Stomach (tissue), 9 donors: Measurements from ENCODE around the gene TUBB2A. TPM values are rescaled to one million over a fixed set of nuclear protein-coding genes. Genes with fewer than 3 reads are reported as not detected.

ENCODE experiments used
- DNase-seq, 2 donors: peaks; one replicate each; pipeline versions ENCODE4 v3.0.0 to v3.0.0-alpha.2; 2013 to 2019
- H3K27ac ChIP-seq, 5 donors: fragments of 200-600 bp in 4 of 5; sonication (generic) in 4 of 5; one replicate each; pipeline ENCODE4 v1.5.1; 2013 to 2019; ENCODE audit warnings: mild to moderate bottlenecking in 1 of 5, moderate library complexity in 1 of 5
- H3K27me3 ChIP-seq, 3 donors: fragments of 200-600 bp; sonication (generic); one replicate each; pipeline ENCODE4 v1.5.1; 2017 to 2019; ENCODE audit warnings: mixed run types in 1 of 3
- H3K36me3 ChIP-seq, 4 donors: fragments of 200-600 bp; sonication (generic); 1 replicate in 3 of 4; 2 replicates in 1 of 4; pipeline ENCODE4 v1.5.1; 2016 to 2019
- H3K4me1 ChIP-seq, 4 donors: fragments of 200-600 bp; sonication (generic); one replicate each; pipeline ENCODE4 v1.5.1; 2016 to 2019
- H3K4me3 ChIP-seq, 4 donors: fragments of 200-600 bp; sonication (generic) in 3 of 4; one replicate each; pipeline ENCODE4 v1.5.1; 2016 to 2019; ENCODE audit warnings: mild to moderate bottlenecking in 1 of 4
- H3K9me3 ChIP-seq, 4 donors: fragments of 200-600 bp; sonication (generic); one replicate each; pipeline ENCODE4 v1.5.1; 2016 to 2019
- CTCF ChIP-seq, 7 experiments: fragments of 450-650 bp in 4 of 7; fragments of 200-600 bp in 3 of 7; sonication (generic) in 3 of 7; IDR thresholded peaks; one replicate each; pipeline ENCODE4 v1.5.1; 2016 to 2019; ENCODE audit warnings: antibody characterized with exemption in 7 of 7, control low read depth in 2 of 7, mild to moderate bottlenecking in 1 of 7
- EP300 ChIP-seq: sonication (generic); formaldehyde crosslinking; IDR thresholded peaks from one replicate; pipeline ENCODE4 v1.6.1; 2017; ENCODE audit warnings: antibody characterized with exemption
- POLR2A ChIP-seq, 4 donors: fragments of 450-650 bp; IDR thresholded peaks; one replicate each; pipeline ENCODE4 v1.6.1; 2016; ENCODE audit warnings: antibody characterized with exemption in 4 of 4, control low read depth in 2 of 4, mild to moderate bottlenecking in 1 of 4, moderate library complexity in 1 of 4
- POLR2AphosphoS5 ChIP-seq, 3 donors: sonication (generic); formaldehyde crosslinking; IDR thresholded peaks; one replicate each; pipeline ENCODE4 v1.6.1; 2016; ENCODE audit warnings: antibody characterized with exemption in 3 of 3
- WGBS, 5 donors: extraction: QIAGEN DNeasy Blood & Tissue Kit in 3 of 5; methylation state at CpG; one replicate each; pipeline versions ENCODE4 v1.1.5 to v1.1.7; 2013 to 2018; 5-methylcytosine and 5-hydroxymethylcytosine counted together
- intact Hi-C: fragments of 100-400 bp; cut with DNase I; formaldehyde crosslinking; loops from one replicate; pipeline ENCODE4 v1.15.1; 2023; ENCODE audit warnings: low total_unique reads
- polyA plus RNA-seq, 3 donors: library from polyadenylated mRNA; stranded (reverse); fragments of 200-250 nt; gene quantifications; one replicate each; pipeline ENCODE4 v1.2.3, GENCODE V29; 2013
- total RNA-seq, 5 donors: library from RNA; depleted of rRNA; stranded (reverse); fragments of >200 nt; gene quantifications; one replicate each; pipeline versions ENCODE4 v1.1.0 to v1.2.3, GENCODE V29; 2014 to 2016
- donor health status: healthy with polysubstance abuse.
- donor health status: Bipolar disorder and iron deficiency.
- donor health status: healthy.

The TUBB2A gene
- total and polyA plus RNA-seq, 8 donors: 6.7 to 96.9 (median 49.0) TPM

- TF ChIP-seq POLR2AphosphoS5 (IDR thresholded peaks at IDR 0.05) (no peak), CTCF (IDR thresholded peaks at IDR 0.05) (no peak), EP300 (no peak), POLR2A (IDR thresholded peaks at IDR 0.05) (no peak)
- Histone ChIP-seq H3K4me1 (peaks cover 0 to 14% (median 9%) of the 10 kb centered on the region in 4 donors), H3K9me3 (no peaks in the 10 kb centered on the region), H3K27me3 (no peaks in the 10 kb centered on the region), H3K27ac (no peak overlapping the region), H3K4me3 (no peak overlapping the region), H3K36me3 (peaks cover 13 to 59% (median 48%) of the 10 kb centered on the region in 4 donors)
- intact Hi-C loops: no loop called here
- no peak for DNase-seq
- 69 to 78% (median 71%) methylated on average over 5 of the region's 5 CpGs for WGBS, 5 donors
Measured at GRCh38 chr6:3151691-3152090, 5.7 kb downstream of the TUBB2A start.

GRCh38 chr6:3147914-3148757, 9.2 kb downstream of the TUBB2A start:
- no peaks in the 10 kb centered on the region for H3K27me3 ChIP-seq
- TF ChIP-seq EP300 (no peak), POLR2A (IDR thresholded peaks at IDR 0.05) (no peak)
- H3K27ac ChIP-seq: no peak overlapping the region
- no peak overlapping the region for H3K4me3 ChIP-seq
- no peaks in the 10 kb centered on the region for H3K9me3 ChIP-seq
- H3K4me1 ChIP-seq: no peaks in the 10 kb centered on the region
- no peak for DNase-seq
- 82 to 93% (median 92%) methylated on average over 6 of the region's 6 CpGs for WGBS, 5 donors
- peaks cover 1 to 60% (median 43%) of the 10 kb centered on the region in 4 donors for H3K36me3 ChIP-seq
- intact Hi-C loops: no loop called here

GRCh38 chr6:3144571-3144970, 12.8 kb downstream of the TUBB2A start:
- Histone ChIP-seq H3K36me3 (peaks cover 14 to 77% (median 61%) of the 10 kb centered on the region in 4 donors), H3K4me3 (no peak overlapping the region), H3K4me1 (peaks cover 0 to 3% (median 3%) of the 10 kb centered on the region in 4 donors), H3K27me3 (no peaks in the 10 kb centered on the region), H3K9me3 (no peaks in the 10 kb centered on the region), H3K27ac (no peak overlapping the region)
- WGBS, 5 donors: 78 to 85% (median 82%) methylated on average over 8 of the region's 8 CpGs
- intact Hi-C loops: no loop called here
- TF ChIP-seq EP300 (no peak), POLR2A (IDR thresholded peaks at IDR 0.05) (no peak), POLR2AphosphoS5 (IDR thresholded peaks at IDR 0.05) (no peak), CTCF (IDR thresholded peaks at IDR 0.05) (no peak)
- no peak for DNase-seq

- H3K27me3 ChIP-seq: no peaks in the 10 kb centered on the region
- H3K9me3 ChIP-seq: no peaks in the 10 kb centered on the region
- 78 to 91% (median 88%) methylated on average over 6 of the region's 6 CpGs for WGBS, 5 donors
- no peak overlapping the region for H3K4me3 ChIP-seq
- no peak overlapping the region for H3K27ac ChIP-seq
- H3K4me1 ChIP-seq: peaks cover 8 to 17% (median 16%) of the 10 kb centered on the region in 4 donors
- intact Hi-C loops: no loop called here
- TF ChIP-seq CTCF (IDR thresholded peaks at IDR 0.05): no peak
- TF ChIP-seq POLR2AphosphoS5 (IDR thresholded peaks at IDR 0.05): no peak
- no peak for TF ChIP-seq POLR2A (IDR thresholded peaks at IDR 0.05)
- TF ChIP-seq EP300: no peak
- peaks cover 14 to 76% (median 63%) of the 10 kb centered on the region in 4 donors for H3K36me3 ChIP-seq
- DNase-seq: no peak
Measured at GRCh38 chr6:3143158-3143557, 14.2 kb downstream of the TUBB2A start.

- intact Hi-C loops: no loop called here
- DNase-seq: no peak
- TF ChIP-seq POLR2AphosphoS5 (IDR thresholded peaks at IDR 0.05) (no peak), POLR2A (IDR thresholded peaks at IDR 0.05) (no peak), CTCF (IDR thresholded peaks at IDR 0.05) (no peak), EP300 (no peak)
- no peak overlapping the region for H3K4me3 ChIP-seq
- H3K27me3 ChIP-seq: no peaks in the 10 kb centered on the region
- H3K36me3 ChIP-seq: peaks cover 14 to 76% (median 61%) of the 10 kb centered on the region in 4 donors
- H3K27ac ChIP-seq: no peak overlapping the region
- H3K4me1 ChIP-seq: peaks cover 8 to 19% (median 16%) of the 10 kb centered on the region in 4 donors
- H3K9me3 ChIP-seq: no peaks in the 10 kb centered on the region
Measured at GRCh38 chr6:3142536-3142935, 14.8 kb downstream of the TUBB2A start.
